ENCODE results near the gene ACADS.

DNA sequence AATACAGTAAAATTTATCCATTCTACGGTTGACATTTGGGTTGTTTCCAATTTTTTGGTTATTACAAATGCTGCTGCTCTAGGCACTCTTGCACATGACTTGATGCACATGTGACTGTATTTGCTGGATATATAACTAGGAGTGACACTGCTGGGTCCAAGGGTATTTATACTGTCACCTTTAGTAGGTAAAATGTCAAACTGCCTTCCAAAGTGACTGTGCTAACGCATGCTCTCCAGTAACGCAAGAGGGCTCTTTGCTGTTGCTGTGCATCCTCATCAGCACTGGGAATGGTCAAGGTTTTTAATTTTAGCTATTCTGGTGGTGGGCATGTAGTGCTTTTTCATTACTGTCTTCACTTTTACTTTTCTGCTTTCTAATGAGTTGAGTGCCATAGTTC is 62.3 kb downstream of the ACADS start:
- no peak for TF ChIP-seq POLR2A (IDR thresholded peaks at IDR 0.05)
- TF ChIP-seq, protein P1, sequence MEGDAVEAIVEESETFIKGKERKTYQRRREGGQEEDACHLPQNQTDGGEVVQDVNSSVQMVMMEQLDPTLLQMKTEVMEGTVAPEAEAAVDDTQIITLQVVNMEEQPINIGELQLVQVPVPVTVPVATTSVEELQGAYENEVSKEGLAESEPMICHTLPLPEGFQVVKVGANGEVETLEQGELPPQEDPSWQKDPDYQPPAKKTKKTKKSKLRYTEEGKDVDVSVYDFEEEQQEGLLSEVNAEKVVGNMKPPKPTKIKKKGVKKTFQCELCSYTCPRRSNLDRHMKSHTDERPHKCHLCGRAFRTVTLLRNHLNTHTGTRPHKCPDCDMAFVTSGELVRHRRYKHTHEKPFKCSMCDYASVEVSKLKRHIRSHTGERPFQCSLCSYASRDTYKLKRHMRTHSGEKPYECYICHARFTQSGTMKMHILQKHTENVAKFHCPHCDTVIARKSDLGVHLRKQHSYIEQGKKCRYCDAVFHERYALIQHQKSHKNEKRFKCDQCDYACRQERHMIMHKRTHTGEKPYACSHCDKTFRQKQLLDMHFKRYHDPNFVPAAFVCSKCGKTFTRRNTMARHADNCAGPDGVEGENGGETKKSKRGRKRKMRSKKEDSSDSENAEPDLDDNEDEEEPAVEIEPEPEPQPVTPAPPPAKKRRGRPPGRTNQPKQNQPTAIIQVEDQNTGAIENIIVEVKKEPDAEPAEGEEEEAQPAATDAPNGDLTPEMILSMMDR (IDR thresholded peaks at IDR 0.05), result no peak

All from thyroid gland (tissue), 4 donors.